ENCODE data around the gene TRIM8. TPM values are rescaled to one million over a fixed set of nuclear protein-coding genes. Genes with fewer than 3 reads are reported as not detected.
A peak's percentile ranks its signal among the peaks of the same experiment; 100 is the strongest.

TRIM8 gene
- total RNA-seq, 1 experiment from 2014 or later, result 61.4 TPM

DNA sequence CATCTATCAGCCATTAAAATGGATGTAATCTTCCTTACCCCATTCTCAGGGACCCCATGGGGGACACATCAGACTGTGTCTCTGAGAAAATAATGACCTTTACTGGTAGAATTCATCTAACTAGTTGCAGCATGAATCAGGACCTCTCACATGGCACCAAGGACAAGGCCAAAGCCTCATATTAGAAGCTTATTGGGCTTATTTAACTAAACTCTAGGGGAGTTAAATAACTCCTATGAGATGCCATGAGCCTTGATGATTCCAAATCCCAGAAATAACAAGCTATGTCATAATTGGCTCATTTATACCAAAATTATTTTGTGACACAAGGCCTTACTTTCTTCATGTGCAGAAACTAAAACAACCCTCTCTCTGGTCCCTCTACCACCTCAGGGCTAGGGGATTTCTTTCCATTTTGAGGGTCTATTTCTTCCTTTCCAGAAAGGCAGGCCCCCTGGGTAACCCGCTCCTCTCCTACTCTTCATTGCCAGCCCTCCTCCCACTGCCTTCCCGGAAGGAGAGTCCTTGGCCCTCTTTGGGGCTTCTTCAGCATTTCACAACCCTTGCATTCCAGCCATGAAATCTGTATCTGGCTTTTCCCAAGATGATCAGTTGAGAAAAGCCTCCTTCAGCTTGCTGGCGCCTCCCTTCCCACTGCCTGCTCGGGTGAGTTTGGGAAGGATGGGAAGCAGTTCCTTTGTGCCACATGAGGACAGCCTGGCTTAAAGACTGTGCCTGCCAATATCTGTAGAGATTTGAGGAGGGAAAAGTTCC lies 41.8 kb upstream of the TRIM8 start:
- ChIA-PET POLR2A (ENCODE audit: unreplicated experiment) (no interaction called here), CTCF (no interaction called here)
- H3K27ac ChIP-seq (ENCODE audit: low read length), result no peak overlapping the region

DNA sequence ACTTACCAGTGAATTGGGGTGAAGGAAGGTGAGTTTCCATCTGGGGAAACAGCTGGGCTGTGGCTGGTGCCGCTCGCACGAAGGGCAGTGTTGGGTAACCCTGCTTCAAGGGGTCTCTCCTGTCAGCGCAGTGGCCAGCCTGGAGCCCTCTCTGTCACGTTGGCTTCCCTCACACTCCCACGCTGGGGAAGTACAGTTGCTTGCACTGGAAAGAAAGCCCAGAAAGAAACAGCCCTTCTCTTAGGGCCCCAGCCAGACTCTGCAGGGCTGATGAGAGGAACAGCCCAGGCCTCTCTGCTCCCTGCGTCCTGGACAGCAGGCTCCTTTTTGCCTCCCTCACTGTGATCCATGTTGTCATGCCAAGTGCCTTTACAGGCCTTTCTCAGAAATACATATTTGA lies 40.3 kb upstream of the TRIM8 start:
- ATAC-seq, result peak; percentile 48
- H3K4me3 ChIP-seq (ENCODE audit: low read length), result peak overlapping the region; percentile 11; the same call in 1 of the 2 replicates
- intact Hi-C loops (cut with micrococcal nuclease), result no loop called here
- no peaks in the 10 kb centered on the region for H3K9me2 ChIP-seq (replicated peaks; ENCODE audit: low read length)
- H3K36me3 ChIP-seq (ENCODE audit: low read depth, low read length), result no peaks in the 10 kb centered on the region
- ChIA-PET CTCF (no interaction called here), POLR2A (ENCODE audit: unreplicated experiment) (interaction anchor here (0.6 kb wide), 1 partner anchor 55 kb away, joined by 4 read pairs; no protein-coding TSS in a partner anchor)
- peaks cover 33% of the 10 kb centered on the region for H3K4me1 ChIP-seq (ENCODE audit: insufficient read depth, low read length)
- H4K20me1 ChIP-seq (ENCODE audit: low read length), result no peaks in the 10 kb centered on the region
- no peaks in the 10 kb centered on the region for H3K79me2 ChIP-seq (ENCODE audit: low read length)
- TF ChIP-seq EZH2phosphoT487 (IDR thresholded peaks at IDR 0.05; ENCODE audit: borderline replicate concordance, low read length) (no peak), EZH2 (IDR thresholded peaks at IDR 0.05; ENCODE audit: low read length, unreplicated experiment) (no peak)
- TF ChIP-seq, protein P1, sequence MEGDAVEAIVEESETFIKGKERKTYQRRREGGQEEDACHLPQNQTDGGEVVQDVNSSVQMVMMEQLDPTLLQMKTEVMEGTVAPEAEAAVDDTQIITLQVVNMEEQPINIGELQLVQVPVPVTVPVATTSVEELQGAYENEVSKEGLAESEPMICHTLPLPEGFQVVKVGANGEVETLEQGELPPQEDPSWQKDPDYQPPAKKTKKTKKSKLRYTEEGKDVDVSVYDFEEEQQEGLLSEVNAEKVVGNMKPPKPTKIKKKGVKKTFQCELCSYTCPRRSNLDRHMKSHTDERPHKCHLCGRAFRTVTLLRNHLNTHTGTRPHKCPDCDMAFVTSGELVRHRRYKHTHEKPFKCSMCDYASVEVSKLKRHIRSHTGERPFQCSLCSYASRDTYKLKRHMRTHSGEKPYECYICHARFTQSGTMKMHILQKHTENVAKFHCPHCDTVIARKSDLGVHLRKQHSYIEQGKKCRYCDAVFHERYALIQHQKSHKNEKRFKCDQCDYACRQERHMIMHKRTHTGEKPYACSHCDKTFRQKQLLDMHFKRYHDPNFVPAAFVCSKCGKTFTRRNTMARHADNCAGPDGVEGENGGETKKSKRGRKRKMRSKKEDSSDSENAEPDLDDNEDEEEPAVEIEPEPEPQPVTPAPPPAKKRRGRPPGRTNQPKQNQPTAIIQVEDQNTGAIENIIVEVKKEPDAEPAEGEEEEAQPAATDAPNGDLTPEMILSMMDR (conservative IDR thresholded peaks at IDR 0.05; ENCODE audit: low read depth, low read length), result no peak
- H3K9ac ChIP-seq (ENCODE audit: low read length), result peak overlapping the region; percentile 51
- BruUV-seq (replicated peaks), result no TSS peak
- peak overlapping the region; percentile 62 for H3K4me2 ChIP-seq (ENCODE audit: low read length)
- no peak for DNase-seq
- no peaks in the 10 kb centered on the region for H3K27me3 ChIP-seq (ENCODE audit: low read length)
- no peaks in the 10 kb centered on the region for H3F3A ChIP-seq (ENCODE audit: low read length, unreplicated experiment)
- H2AFZ ChIP-seq (ENCODE audit: low read length), result 0 out of 2 replicates have a peak overlapping the region, but pooled peaks have one; percentile 29
- no peaks in the 10 kb centered on the region for H3K9me3 ChIP-seq (ENCODE audit: low read length)
- peak overlapping the region; percentile 85 for H3K27ac ChIP-seq (ENCODE audit: low read length)

More for the DNA sequence above, 41.8 kb upstream of the TRIM8 start:
- no peak for TF ChIP-seq EZH2phosphoT487 (IDR thresholded peaks at IDR 0.05; ENCODE audit: borderline replicate concordance, low read length)
- TF ChIP-seq, protein P1 (conservative IDR thresholded peaks at IDR 0.05; ENCODE audit: low read depth, low read length), result no peak
- DNase-seq (no peak), ATAC-seq (no peak)
- Histone ChIP-seq H3F3A (ENCODE audit: low read length, unreplicated experiment) (no peaks in the 10 kb centered on the region), H3K9me2 (replicated peaks; ENCODE audit: low read length) (no peaks in the 10 kb centered on the region), H3K4me1 (ENCODE audit: insufficient read depth, low read length) (peaks cover 33% of the 10 kb centered on the region), H3K4me3 (ENCODE audit: low read length) (no peak overlapping the region), H3K79me2 (ENCODE audit: low read length) (no peaks in the 10 kb centered on the region), H3K27me3 (ENCODE audit: low read length) (no peaks in the 10 kb centered on the region), H3K4me2 (ENCODE audit: low read length) (no peak overlapping the region), H3K9ac (ENCODE audit: low read length) (no peak overlapping the region), H4K20me1 (ENCODE audit: low read length) (no peaks in the 10 kb centered on the region), H3K9me3 (ENCODE audit: low read length) (no peaks in the 10 kb centered on the region), H2AFZ (ENCODE audit: low read length) (no peak overlapping the region), H3K36me3 (ENCODE audit: low read depth, low read length) (no peaks in the 10 kb centered on the region)
- no TSS peak for BruUV-seq (replicated peaks)
- intact Hi-C loops (cut with micrococcal nuclease), result no loop called here

DNA sequence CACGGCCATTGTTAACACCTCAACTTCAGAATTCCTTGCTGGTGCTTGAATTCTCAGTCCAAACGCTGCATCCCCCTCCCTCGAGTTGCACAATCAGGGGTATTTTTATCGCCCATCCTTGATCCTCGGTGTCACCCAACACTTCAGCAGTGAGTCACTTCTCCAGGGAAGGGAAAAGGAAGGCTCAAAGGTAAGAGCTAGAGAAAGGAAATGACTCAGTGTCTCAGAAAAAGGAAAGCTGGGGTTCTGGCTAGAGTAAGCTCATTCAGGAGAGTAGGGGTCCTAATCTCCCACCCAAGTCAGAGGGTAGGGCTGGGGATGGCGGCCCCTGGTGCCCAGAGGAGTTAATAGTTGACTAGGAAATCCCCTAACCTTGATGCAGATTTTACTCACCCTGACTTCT lies 39.8 kb upstream of the TRIM8 start:
- intact Hi-C loops (cut with micrococcal nuclease), result no loop called here
- Histone ChIP-seq H3K79me2 (ENCODE audit: low read length) (no peaks in the 10 kb centered on the region), H2AFZ (ENCODE audit: low read length) (0 out of 2 replicates have a peak overlapping the region, but pooled peaks have one; percentile 29), H3F3A (ENCODE audit: low read length, unreplicated experiment) (no peaks in the 10 kb centered on the region), H3K9ac (ENCODE audit: low read length) (peak overlapping the region; percentile 51), H3K4me2 (ENCODE audit: low read length) (peak overlapping the region; percentile 62), H3K27ac (ENCODE audit: low read length) (peak overlapping the region; percentile 85), H3K4me3 (ENCODE audit: low read length) (peak overlapping the region; percentile 11; the same call in 1 of the 2 replicates), H3K9me3 (ENCODE audit: low read length) (no peaks in the 10 kb centered on the region), H3K36me3 (ENCODE audit: low read depth, low read length) (no peaks in the 10 kb centered on the region), H3K27me3 (ENCODE audit: low read length) (no peaks in the 10 kb centered on the region), H4K20me1 (ENCODE audit: low read length) (no peaks in the 10 kb centered on the region), H3K4me1 (ENCODE audit: insufficient read depth, low read length) (peaks cover 33% of the 10 kb centered on the region), H3K9me2 (replicated peaks; ENCODE audit: low read length) (no peaks in the 10 kb centered on the region)
- TF ChIP-seq, protein P1 (conservative IDR thresholded peaks at IDR 0.05; ENCODE audit: low read depth, low read length), result no peak
- TF ChIP-seq EZH2 (IDR thresholded peaks at IDR 0.05; ENCODE audit: low read length, unreplicated experiment), result no peak
- TF ChIP-seq EZH2phosphoT487 (IDR thresholded peaks at IDR 0.05; ENCODE audit: borderline replicate concordance, low read length), result no peak
- CTCF ChIA-PET, result interaction anchor here (0.7 kb wide), 1 partner anchor 71 kb away, joined by 4 read pairs; no protein-coding TSS in a partner anchor
- DNase-seq, result peak; percentile 82
- POLR2A ChIA-PET (ENCODE audit: unreplicated experiment), result interaction anchor here (0.6 kb wide), 1 partner anchor 54 kb away, joined by 4 read pairs; no protein-coding TSS in a partner anchor
- ATAC-seq, result peak; percentile 93
- no TSS peak for BruUV-seq (replicated peaks)

Measured in PC-3 (cell line).